ENCODE measurements around the gene ZDHHC3.

- TF ChIP-seq CTCF (conservative IDR thresholded peaks at IDR 0.05 in 1 of 2, IDR thresholded peaks at IDR 0.05 in 1 of 2; ENCODE audit: extremely low read depth in 1 of 2, insufficient read depth in 1 of 2, low read depth in 1 of 2, low read length in 2 of 2) = no peak
- no peak for TF ChIP-seq EZH2 (IDR thresholded peaks at IDR 0.05; ENCODE audit: borderline replicate concordance, low read length)
Measured at GRCh38 chr3:44931791-44932190, 44.2 kb downstream of the ZDHHC3 start.
